K562 (cell line): Measurements from ENCODE around the gene CDC6. TPM values are rescaled to one million over a fixed set of nuclear protein-coding genes. Genes with fewer than 3 reads are reported as not detected.

ENCODE experiments used
- ATAC-seq: fragments of 200-7000 bp; cut with Tn5 transposase; 3 replicates; pipeline ENCODE4 v1.9.1; 2020; ENCODE audit warnings: moderate library complexity
- BruUV-seq: library from RNA; stranded (reverse); fragments of 400-500 nt; replicated peaks from 2 replicates; lab custom pipeline; 2021; lab: Mats Ljungman, UMichigan
- CTCF ChIA-PET: fragments of 300-600 bp; formaldehyde crosslinking; extraction: SDS; loops from one replicate; lab custom pipeline; 2021; ENCODE audit warnings: low intra/inter-chr PET ratio; lab: Yijun Ruan, JAX
- POLR2A ChIA-PET: fragments of 300-600, 350-650 bp; sonication (Branson Sonifier 250); formaldehyde crosslinking; extraction: SDS; loops from one replicate; lab custom pipeline; 2021; ENCODE audit warnings: antibody characterized with exemption, inconsistent platforms; lab: Yijun Ruan, JAX
- DNase-seq, 4 experiments: peaks; one replicate each; pipeline versions ENCODE4 v3.0.0 to v3.0.0-alpha.2; 2011 to 2018; ENCODE audit warnings: low spot score in 3 of 4, mixed read lengths in 3 of 4; ENCODE audit errors: extremely low read depth in 1 of 4
- FAIRE-seq: peaks from 2 replicates; lab custom pipeline; 2011; peaks lifted over from hg19 to GRCh38; lab: Jason Lieb, UNC
- H2AFZ ChIP-seq: 2 replicates; pipeline ENCODE4 v1.6.0; 2011; ENCODE audit warnings: low read depth, low read length, control low read depth, inconsistent platforms
- H3K27ac ChIP-seq: fragments of 200-600 bp; 3 replicates; pipeline ENCODE4 v1.8.0; 2011; ENCODE audit warnings: low read depth, mild to moderate bottlenecking, control low read depth, inconsistent platforms, low read length, moderate library complexity, mixed read lengths; ENCODE audit errors: extremely low read depth
- H3K27me3 ChIP-seq, 2 experiments: fragments of 300-600 bp in 1 of 2; 2 replicates in 1 of 2; 3 replicates in 1 of 2; pipeline versions ENCODE4 v1.6.0 to v1.8.0; 2011; ENCODE audit warnings: inconsistent platforms in 2 of 2, low read length in 2 of 2, mild to moderate bottlenecking in 1 of 2, mixed read lengths in 1 of 2, moderate library complexity in 1 of 2; ENCODE audit not compliant: control insufficient read depth in 2 of 2, insufficient read depth in 2 of 2
- H3K36me3 ChIP-seq: fragments of 300-600 bp; 3 replicates; pipeline ENCODE4 v1.8.0; 2011; ENCODE audit warnings: mild to moderate bottlenecking, low read length, inconsistent platforms; ENCODE audit not compliant: control insufficient read depth, insufficient read depth
- H3K4me1 ChIP-seq, 2 experiments: fragments of 200-600 bp in 1 of 2; replicated peaks in 1 of 2; 2 replicates in 1 of 2; 3 replicates in 1 of 2; pipeline versions ENCODE4 v1.5.1 to v1.8.0; 2011; ENCODE audit warnings: inconsistent platforms in 2 of 2, low read length in 2 of 2, mild to moderate bottlenecking in 1 of 2, mixed read lengths in 1 of 2, moderate library complexity in 1 of 2; ENCODE audit not compliant: control insufficient read depth in 2 of 2, insufficient read depth in 2 of 2
- H3K4me2 ChIP-seq: 2 replicates; pipeline ENCODE4 v1.6.1; 2011; ENCODE audit warnings: low read length, control low read depth, inconsistent platforms, mixed read lengths; ENCODE audit not compliant: insufficient read depth
- H3K4me3 ChIP-seq: fragments of 200-600 bp; sonication (generic), shearing (Covaris generic); 2 replicates; pipeline ENCODE4 v1.5.1; 2016; ENCODE audit warnings: control low read depth, inconsistent platforms
- H3K79me2 ChIP-seq: fragments of 200-600 bp; 3 replicates; pipeline ENCODE4 v1.8.0; 2011; ENCODE audit warnings: low read length, inconsistent platforms; ENCODE audit not compliant: control insufficient read depth, insufficient read depth
- H3K9ac ChIP-seq, 2 experiments: 2 replicates each; pipeline versions ENCODE4 v1.6.0 to v1.6.1; 2011; ENCODE audit warnings: low read depth in 2 of 2, low read length in 2 of 2, control low read depth in 1 of 2, inconsistent platforms in 1 of 2, mild to moderate bottlenecking in 1 of 2, mixed read lengths in 1 of 2; ENCODE audit not compliant: insufficient read depth in 1 of 2
- H3K9me1 ChIP-seq: one replicate; pipeline ENCODE4 v1.6.0; 2011; ENCODE audit warnings: inconsistent platforms, mild to moderate bottlenecking, low read length, moderate library complexity; ENCODE audit not compliant: control insufficient read depth, insufficient read depth
- H3K9me3 ChIP-seq: replicated peaks from 2 replicates; pipeline ENCODE4 v1.5.1; 2011; ENCODE audit warnings: low read depth, low read length, inconsistent platforms; ENCODE audit not compliant: control insufficient read depth, insufficient read depth
- H4K20me1 ChIP-seq: replicated peaks from 2 replicates; pipeline ENCODE4 v1.6.1; 2011; ENCODE audit warnings: low read length, inconsistent platforms, mixed read lengths; ENCODE audit not compliant: control insufficient read depth, insufficient read depth
- HDGF ChIP-seq: fragments of 450-650 bp; IDR thresholded peaks from 2 replicates; pipeline ENCODE4 v1.6.1; 2016
- KLF10 ChIP-seq: fragments of 250-450 bp; sonication (Bioruptor Pico); IDR thresholded peaks from 2 replicates; pipeline ENCODE4 v1.6.1; 2021; ENCODE audit warnings: matching md5 sums
- PHF21A ChIP-seq: fragments of 450-650 bp; IDR thresholded peaks from 2 replicates; pipeline ENCODE4 v1.6.1; 2017; ENCODE audit warnings: low read depth, borderline replicate concordance
- SRSF3 ChIP-seq: fragments of 200-400 bp; formaldehyde crosslinking; IDR thresholded peaks from 2 replicates; pipeline ENCODE4 v1.6.1; 2016; ENCODE audit warnings: mild to moderate bottlenecking, low read length, moderate library complexity; ENCODE audit not compliant: insufficient read depth
- TSC22D4 ChIP-seq: fragments of 450-650 bp; IDR thresholded peaks from 2 replicates; pipeline ENCODE4 v1.6.1; 2016; ENCODE audit warnings: missing genetic modification characterization, missing biosample characterization, control low read depth
- ZBTB7A ChIP-seq: IDR thresholded peaks from 2 replicates; pipeline ENCODE4 v1.6.1; 2011; ENCODE audit warnings: low read depth, mild to moderate bottlenecking, low read length, moderate library complexity, borderline replicate concordance; ENCODE audit not compliant: control insufficient read depth
- ZFP36 ChIP-seq: fragments of 150-350 bp; IDR thresholded peaks from 2 replicates; pipeline ENCODE4 v1.6.1; 2018; ENCODE audit warnings: low read length, low read depth; ENCODE audit not compliant: partially characterized antibody
- ZKSCAN8 ChIP-seq: fragments of 200-800 bp; sonication (Bioruptor generic); IDR thresholded peaks from 2 replicates; pipeline ENCODE4 v1.6.1; 2016; ENCODE audit warnings: missing genetic modification characterization, missing compliant biosample characterization
- WGBS: fragments of 100-300 bp; shearing (Covaris generic); methylation state at CpG from one replicate; pipeline ENCODE4 v1.1.6; 2016; ENCODE audit warnings: low coverage, mixed read lengths; ENCODE audit not compliant: insufficient coverage; ENCODE audit errors: missing lambda C conversion rate; 5-methylcytosine and 5-hydroxymethylcytosine counted together
- in situ Hi-C: fragments of 300-500 bp; cut with MboI; formaldehyde crosslinking; loops from 4 replicates; pipeline ENCODE4 v1.15.0; 2018; ENCODE audit warnings: inconsistent platforms, mixed read lengths
- intact Hi-C: fragments of 100-400 bp; cut with micrococcal nuclease; formaldehyde crosslinking; loops from 2 replicates; pipeline ENCODE4 v1.14.2; 2022
- polyA plus RNA-seq, 8 experiments: library from polyadenylated mRNA; depleted of rRNA in 4 of 8; stranded (reverse) in 5 of 8; unstranded in 3 of 8; fragments of >200 nt; fragmentation: Nextera tagmentation in 2 of 8; fragmentation: Illumina TruSeq in 1 of 8; extraction: Ambion mirVana in 2 of 8; extraction: Trizol in 1 of 8; gene quantifications; 2 replicates each; pipeline versions ENCODE4 v1.2.1 to v1.2.3, GENCODE V29; 2011 to 2014; ENCODE audit warnings: inconsistent platforms in 1 of 8, missing spikeins in 1 of 8
- total RNA-seq, 7 experiments: library from RNA; depleted of rRNA in 6 of 7; stranded (reverse); fragments of >200 nt in 6 of 7; fragmentation: Illumina TruSeq in 2 of 7; extraction: Trizol in 2 of 7; gene quantifications; 2 replicates each; pipeline versions ENCODE4 v1.2.1 to v1.2.3, GENCODE V29; 2011 to 2021; ENCODE audit warnings: low replicate concordance in 1 of 7
- TF ChIP-seq, protein P1 (sequence below): fragments of 450-650 bp; IDR thresholded peaks from 2 replicates; pipeline ENCODE4 v1.6.1; 2014; ENCODE audit warnings: low read depth, mild to moderate bottlenecking, moderate library complexity, borderline replicate concordance
- TF ChIP-seq, protein P2 (sequence below): fragments of 250-450 bp; sonication (Bioruptor Pico); IDR thresholded peaks from 2 replicates; pipeline ENCODE4 v1.4.0; 2020; ENCODE audit warnings: mild to moderate bottlenecking, moderate library complexity, borderline replicate concordance

CDC6 gene
- total and polyA plus RNA-seq, 9 of the 15 experiments (the other 6 are each of a cell fraction or from before 2014, with no cell fraction given) = 29.6 to 141 (median 106) TPM

DNA sequence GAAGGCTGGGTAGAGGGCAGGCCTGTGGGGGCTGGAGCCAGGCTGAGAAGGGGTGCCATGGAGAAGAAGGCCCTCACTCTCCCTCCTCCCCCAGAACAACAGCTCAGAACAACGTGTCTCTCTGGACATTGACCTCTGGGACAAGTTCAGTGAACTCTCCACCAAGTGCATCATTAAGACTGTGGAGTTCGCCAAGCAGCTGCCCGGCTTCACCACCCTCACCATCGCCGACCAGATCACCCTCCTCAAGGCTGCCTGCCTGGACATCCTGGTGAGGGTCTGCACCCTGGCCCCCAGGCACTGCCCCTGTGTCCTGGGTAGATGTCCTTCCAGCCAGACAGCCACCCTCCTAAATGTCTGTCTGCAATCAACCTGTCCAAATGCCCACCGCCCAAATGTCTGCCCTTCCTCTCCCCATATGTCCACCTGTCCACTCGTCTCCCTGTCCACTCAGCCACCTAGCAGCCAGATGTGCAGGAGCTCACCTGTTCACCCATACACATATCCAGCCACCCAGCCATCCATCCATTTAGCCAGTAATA is 64.6 kb downstream of the CDC6 start:
- TF ChIP-seq ZKSCAN8 (CRISPR knock-in tag) (no peak), KLF10 (no peak), ZBTB7A (no peak), SRSF3 (no peak), TSC22D4 (tag) (no peak), PHF21A (no peak), ZFP36 (no peak), HDGF (no peak)
- TF ChIP-seq, protein P1, sequence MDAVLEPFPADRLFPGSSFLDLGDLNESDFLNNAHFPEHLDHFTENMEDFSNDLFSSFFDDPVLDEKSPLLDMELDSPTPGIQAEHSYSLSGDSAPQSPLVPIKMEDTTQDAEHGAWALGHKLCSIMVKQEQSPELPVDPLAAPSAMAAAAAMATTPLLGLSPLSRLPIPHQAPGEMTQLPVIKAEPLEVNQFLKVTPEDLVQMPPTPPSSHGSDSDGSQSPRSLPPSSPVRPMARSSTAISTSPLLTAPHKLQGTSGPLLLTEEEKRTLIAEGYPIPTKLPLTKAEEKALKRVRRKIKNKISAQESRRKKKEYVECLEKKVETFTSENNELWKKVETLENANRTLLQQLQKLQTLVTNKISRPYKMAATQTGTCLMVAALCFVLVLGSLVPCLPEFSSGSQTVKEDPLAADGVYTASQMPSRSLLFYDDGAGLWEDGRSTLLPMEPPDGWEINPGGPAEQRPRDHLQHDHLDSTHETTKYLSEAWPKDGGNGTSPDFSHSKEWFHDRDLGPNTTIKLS = no peak
- TF ChIP-seq, protein P2, sequence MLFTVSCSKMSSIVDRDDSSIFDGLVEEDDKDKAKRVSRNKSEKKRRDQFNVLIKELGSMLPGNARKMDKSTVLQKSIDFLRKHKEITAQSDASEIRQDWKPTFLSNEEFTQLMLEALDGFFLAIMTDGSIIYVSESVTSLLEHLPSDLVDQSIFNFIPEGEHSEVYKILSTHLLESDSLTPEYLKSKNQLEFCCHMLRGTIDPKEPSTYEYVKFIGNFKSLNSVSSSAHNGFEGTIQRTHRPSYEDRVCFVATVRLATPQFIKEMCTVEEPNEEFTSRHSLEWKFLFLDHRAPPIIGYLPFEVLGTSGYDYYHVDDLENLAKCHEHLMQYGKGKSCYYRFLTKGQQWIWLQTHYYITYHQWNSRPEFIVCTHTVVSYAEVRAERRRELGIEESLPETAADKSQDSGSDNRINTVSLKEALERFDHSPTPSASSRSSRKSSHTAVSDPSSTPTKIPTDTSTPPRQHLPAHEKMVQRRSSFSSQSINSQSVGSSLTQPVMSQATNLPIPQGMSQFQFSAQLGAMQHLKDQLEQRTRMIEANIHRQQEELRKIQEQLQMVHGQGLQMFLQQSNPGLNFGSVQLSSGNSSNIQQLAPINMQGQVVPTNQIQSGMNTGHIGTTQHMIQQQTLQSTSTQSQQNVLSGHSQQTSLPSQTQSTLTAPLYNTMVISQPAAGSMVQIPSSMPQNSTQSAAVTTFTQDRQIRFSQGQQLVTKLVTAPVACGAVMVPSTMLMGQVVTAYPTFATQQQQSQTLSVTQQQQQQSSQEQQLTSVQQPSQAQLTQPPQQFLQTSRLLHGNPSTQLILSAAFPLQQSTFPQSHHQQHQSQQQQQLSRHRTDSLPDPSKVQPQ (CRISPR knock-in tag) = no peak
- Histone ChIP-seq H3K9me3 (no peaks in the 10 kb centered on the region), H3K27me3 (no peaks in the 10 kb centered on the region), H3K4me3 (no peak overlapping the region), H3K9ac (peak overlapping the region in 1 of 2 experiments; percentile 65; a peak in 1 of 4 replicates), H3K27ac (no peak overlapping the region), H3K79me2 (peaks cover 16% of the 10 kb centered on the region; the same call in 2 of the 3 replicates), H3K36me3 (peaks cover 66% of the 10 kb centered on the region; the same call in 2 of the 3 replicates), H4K20me1 (0 out of 2 replicates have a peak, but pooled peaks cover 3% of the 10 kb centered on the region), H3K4me2 (no peak overlapping the region), H2AFZ (no peak overlapping the region), H3K4me1 (peaks cover 12 to 66% of the 10 kb centered on the region in 2 experiments; a peak in 4 of 5 replicates), H3K9me1 (no peaks in the 10 kb centered on the region)
- in situ Hi-C loops (loop anchor here (5.0 to 10.0 kb wide), 3 partner anchors 50 to 338 kb away; partner anchors contain the start of gene CSF3), intact Hi-C loops (loop anchor here (10.0 kb wide), 1 partner anchor 338 kb away; the partner anchor contains the start of gene CSF3)
- FAIRE-seq = no peak
- CTCF ChIA-PET = interaction anchor here (0.8 kb wide), 1 partner anchor 49 kb away, joined by 3 read pairs; no protein-coding TSS in a partner anchor
- 86% methylated on average over 7 of the region's 7 CpGs for WGBS
- no peak for ATAC-seq
- no peak for DNase-seq
- BruUV-seq = no TSS peak
- POLR2A ChIA-PET = interaction anchor here (0.7 to 1.2 kb wide), 3 partner anchors 21 to 413 kb away, joined by 3 to 4 read pairs (median 4); no protein-coding TSS in a partner anchor
